ENCODE data around the gene EVI5L.

EVI5L gene

GRCh38 chr19:7912697-7913564 lies 82.9 kb downstream of the EVI5L start:
- no peak for DNase-seq (ENCODE audit: low spot score)

GRCh38 chr19:7913652-7914051 lies 83.6 kb downstream of the EVI5L start:
- DNase-seq (ENCODE audit: low spot score): no peak

DNA sequence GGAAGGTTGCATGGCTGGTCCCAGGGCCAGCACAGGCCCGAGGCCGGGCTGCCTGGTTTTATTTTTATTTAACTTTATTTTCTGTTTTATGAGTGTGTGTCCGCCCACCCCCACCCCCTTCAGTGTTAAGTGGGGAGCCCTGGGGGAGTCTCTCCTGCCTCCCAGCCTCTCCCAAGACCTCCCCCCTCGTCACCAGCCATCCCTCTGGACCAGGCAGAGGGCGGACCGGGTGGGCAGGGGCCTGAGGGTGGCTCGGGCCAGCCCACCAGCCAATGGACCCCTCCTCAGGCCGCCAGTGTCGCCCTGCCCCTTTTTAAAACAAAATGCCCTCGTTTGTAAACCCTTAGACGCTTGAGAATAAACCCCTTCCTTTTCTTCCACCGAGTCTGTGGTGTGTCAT lies 84.1 kb downstream of the EVI5L start:
- DNase-seq (ENCODE audit: low spot score): no peak

Data from pons (tissue), 1 donor.